ENCODE measurements around the gene CCR3. TPM values are rescaled to one million over a fixed set of nuclear protein-coding genes. Genes with fewer than 3 reads are reported as not detected.

Gene CCR3
- total RNA-seq, 1 donor from 2014 or later, result not detected

- H3K36me3 Mint-ChIP-seq (ENCODE audit: low read depth), result peaks cover 2% of the 10 kb centered on the region
- H3K27ac Mint-ChIP-seq (ENCODE audit: unreplicated experiment), result no peak overlapping the region
- no peak for DNase-seq (ENCODE audit: low read depth, low spot score)
- no peaks in the 10 kb centered on the region for H3K4me1 Mint-ChIP-seq
- TF ChIP-seq CTCF (conservative IDR thresholded peaks at IDR 0.05), result no peak
- peaks cover 9% of the 10 kb centered on the region for H3K9me3 Mint-ChIP-seq
- H3K27me3 Mint-ChIP-seq (ENCODE audit: low read depth), result no peaks in the 10 kb centered on the region
- no peak overlapping the region for H3K4me3 Mint-ChIP-seq
These were observed 42.0 kb upstream of the CCR3 start for GRCh38 chr3:46200211-46200610.

GRCh38 chr3:46200790-46201189 is 41.5 kb upstream of the CCR3 start:
- Mint-ChIP-seq H3K27ac (ENCODE audit: unreplicated experiment) (no peak overlapping the region), H3K27me3 (ENCODE audit: low read depth) (no peaks in the 10 kb centered on the region), H3K4me1 (no peaks in the 10 kb centered on the region), H3K9me3 (peaks cover 6% of the 10 kb centered on the region), H3K36me3 (ENCODE audit: low read depth) (peaks cover 2% of the 10 kb centered on the region), H3K4me3 (no peak overlapping the region)
- no peak for TF ChIP-seq CTCF (conservative IDR thresholded peaks at IDR 0.05)
- no peak for DNase-seq (ENCODE audit: low read depth, low spot score)

- TF ChIP-seq CTCF (conservative IDR thresholded peaks at IDR 0.05), result no peak
- H3K36me3 Mint-ChIP-seq (ENCODE audit: low read depth), result no peaks in the 10 kb centered on the region
- no peak overlapping the region for H3K27ac Mint-ChIP-seq (ENCODE audit: unreplicated experiment)
- H3K4me3 Mint-ChIP-seq, result no peak overlapping the region
- H3K9me3 Mint-ChIP-seq, result peaks cover 2% of the 10 kb centered on the region
- no peaks in the 10 kb centered on the region for H3K4me1 Mint-ChIP-seq
- no peak for DNase-seq (ENCODE audit: low read depth, low spot score)
- no peaks in the 10 kb centered on the region for H3K27me3 Mint-ChIP-seq (ENCODE audit: low read depth)
These were observed 39.7 kb upstream of the CCR3 start for GRCh38 chr3:46202535-46202934.

GRCh38 chr3:46203681-46204080 is 38.6 kb upstream of the CCR3 start:
- Mint-ChIP-seq H3K27me3 (ENCODE audit: low read depth) (no peaks in the 10 kb centered on the region), H3K36me3 (ENCODE audit: low read depth) (no peaks in the 10 kb centered on the region), H3K4me1 (peaks cover 5% of the 10 kb centered on the region), H3K27ac (ENCODE audit: unreplicated experiment) (no peak overlapping the region), H3K9me3 (peaks cover 2% of the 10 kb centered on the region), H3K4me3 (no peak overlapping the region)
- no peak for DNase-seq (ENCODE audit: low read depth, low spot score)
- no peak for TF ChIP-seq CTCF (conservative IDR thresholded peaks at IDR 0.05)

GRCh38 chr3:46205286-46205960 is 36.8 kb upstream of the CCR3 start:
- H3K4me3 Mint-ChIP-seq, result no peak overlapping the region
- H3K36me3 Mint-ChIP-seq (ENCODE audit: low read depth), result no peaks in the 10 kb centered on the region
- H3K4me1 Mint-ChIP-seq, result peaks cover 5% of the 10 kb centered on the region
- H3K27ac Mint-ChIP-seq (ENCODE audit: unreplicated experiment), result no peak overlapping the region
- no peak for DNase-seq (ENCODE audit: low read depth, low spot score)
- no peak for TF ChIP-seq CTCF (conservative IDR thresholded peaks at IDR 0.05)
- peaks cover 2% of the 10 kb centered on the region for H3K9me3 Mint-ChIP-seq
- H3K27me3 Mint-ChIP-seq (ENCODE audit: low read depth), result no peaks in the 10 kb centered on the region
